Ovary (tissue), 3 donors: ENCODE data around the gene CYP4B1.
"Not testable (repeated sequence)": the region's sequence is repeated elsewhere in the genome, so short reads cannot be mapped to it uniquely, and the experiment has no call there.

Source experiments
- CTCF ChIP-seq, 3 donors: fragments of 450-650 bp in 2 of 3; fragments of 200-600 bp in 1 of 3; IDR thresholded peaks; one replicate each; pipeline versions ENCODE4 v1.5.1 to v1.8.0; 2016 to 2022; ENCODE audit warnings: antibody characterized with exemption in 3 of 3, mild to moderate bottlenecking in 1 of 3
- EP300 ChIP-seq: sonication (generic); formaldehyde crosslinking; IDR thresholded peaks from one replicate; pipeline ENCODE4 v1.6.1; 2017; ENCODE audit warnings: antibody characterized with exemption
- donor health status: DM: no; HTN: no; CAD: no.

- not testable (repeated sequence) for TF ChIP-seq EP300; CTCF (IDR thresholded peaks at IDR 0.05)
These were observed 44.1 kb upstream of the CYP4B1 start for GRCh38 chr1:46754707-46755106.
